Type B pancreatic cell (in vitro differentiated cells): Measurements from ENCODE around the gene DAPK2. TPM values are rescaled to one million over a fixed set of nuclear protein-coding genes. Genes with fewer than 3 reads are reported as not detected.

ENCODE experiments used
- DNase-seq: peaks from one replicate; pipeline ENCODE4 v3.0.0; 2021; ENCODE audit warnings: mixed read lengths; ENCODE audit not compliant: unreplicated experiment; ENCODE audit errors: extremely low spot score
- H3K27ac Mint-ChIP-seq: 2 replicates; pipeline ENCODE4 v1.8.0; 2021; ENCODE audit warnings: mild to moderate bottlenecking, mixed read lengths
- H3K27me3 Mint-ChIP-seq: 2 replicates; pipeline ENCODE4 v1.8.0; 2021; ENCODE audit warnings: mixed read lengths
- H3K36me3 Mint-ChIP-seq: 2 replicates; pipeline ENCODE4 v1.8.0; 2021; ENCODE audit warnings: mixed read lengths
- H3K4me1 Mint-ChIP-seq: one replicate; pipeline ENCODE4 v1.8.0; 2021; ENCODE audit warnings: mixed read lengths; ENCODE audit not compliant: unreplicated experiment
- H3K4me3 Mint-ChIP-seq: 2 replicates; pipeline ENCODE4 v1.8.0; 2021; ENCODE audit warnings: mild to moderate bottlenecking, mixed read lengths
- H3K9me3 Mint-ChIP-seq: 2 replicates; pipeline ENCODE4 v1.8.0; 2021; ENCODE audit warnings: mixed read lengths
- total RNA-seq: library from RNA; stranded (reverse); gene quantifications from 2 replicates; pipeline ENCODE4 v1.2.1, GENCODE V29; 2021; ENCODE audit warnings: low replicate concordance
- TF ChIP-seq, protein P1 (sequence below): fragments of 200-600 bp; sonication (generic); conservative IDR thresholded peaks from 2 replicates; pipeline ENCODE4 v1.5.0; 2021; ENCODE audit warnings: antibody characterized with exemption, mild to moderate bottlenecking

The DAPK2 gene
- total RNA-seq, 1 donor from 2014 or later, result 5.0 TPM

- Mint-ChIP-seq H3K36me3 (no peaks in the 10 kb centered on the region), H3K4me3 (no peak overlapping the region), H3K9me3 (no peaks in the 10 kb centered on the region), H3K4me1 (peaks cover 17% of the 10 kb centered on the region), H3K27me3 (no peaks in the 10 kb centered on the region), H3K27ac (no peak overlapping the region)
- no peak for DNase-seq
- TF ChIP-seq, protein P1, sequence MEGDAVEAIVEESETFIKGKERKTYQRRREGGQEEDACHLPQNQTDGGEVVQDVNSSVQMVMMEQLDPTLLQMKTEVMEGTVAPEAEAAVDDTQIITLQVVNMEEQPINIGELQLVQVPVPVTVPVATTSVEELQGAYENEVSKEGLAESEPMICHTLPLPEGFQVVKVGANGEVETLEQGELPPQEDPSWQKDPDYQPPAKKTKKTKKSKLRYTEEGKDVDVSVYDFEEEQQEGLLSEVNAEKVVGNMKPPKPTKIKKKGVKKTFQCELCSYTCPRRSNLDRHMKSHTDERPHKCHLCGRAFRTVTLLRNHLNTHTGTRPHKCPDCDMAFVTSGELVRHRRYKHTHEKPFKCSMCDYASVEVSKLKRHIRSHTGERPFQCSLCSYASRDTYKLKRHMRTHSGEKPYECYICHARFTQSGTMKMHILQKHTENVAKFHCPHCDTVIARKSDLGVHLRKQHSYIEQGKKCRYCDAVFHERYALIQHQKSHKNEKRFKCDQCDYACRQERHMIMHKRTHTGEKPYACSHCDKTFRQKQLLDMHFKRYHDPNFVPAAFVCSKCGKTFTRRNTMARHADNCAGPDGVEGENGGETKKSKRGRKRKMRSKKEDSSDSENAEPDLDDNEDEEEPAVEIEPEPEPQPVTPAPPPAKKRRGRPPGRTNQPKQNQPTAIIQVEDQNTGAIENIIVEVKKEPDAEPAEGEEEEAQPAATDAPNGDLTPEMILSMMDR, result no peak
These were observed 104.4 kb downstream of the DAPK2 start for GRCh38 chr15:63941698-63942465.

DNA sequence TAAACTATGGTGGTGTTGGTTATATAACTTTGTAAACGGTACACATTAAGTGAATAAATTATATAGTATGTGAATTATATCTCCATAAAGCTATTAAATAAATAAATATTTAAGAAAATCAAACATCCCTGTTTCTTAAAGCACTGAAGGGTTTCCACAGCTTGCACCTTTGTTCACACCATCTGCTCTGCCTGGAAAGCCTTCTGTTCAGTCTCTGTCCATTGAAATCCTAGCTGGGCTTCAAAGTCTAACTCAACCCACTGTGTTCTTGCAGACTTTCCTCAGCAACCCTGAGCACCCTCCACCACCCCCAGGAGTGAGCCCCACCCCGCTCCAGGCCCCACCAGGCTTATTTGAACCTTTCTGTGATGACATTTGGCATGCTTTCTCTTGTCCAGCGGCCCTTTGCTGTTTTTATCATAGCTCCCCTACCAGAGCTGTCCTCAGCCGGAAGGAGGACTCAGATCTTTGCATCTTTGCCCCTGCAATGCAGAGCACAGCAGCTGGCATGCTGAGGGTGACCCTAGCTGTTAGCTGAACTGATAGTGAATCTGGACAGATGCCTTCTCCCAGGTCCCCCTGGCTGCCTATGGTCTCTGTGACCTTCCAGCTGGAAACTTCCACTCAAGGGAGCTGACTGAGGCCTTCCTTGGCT is 105.2 kb downstream of the DAPK2 start:
- DNase-seq, result no peak
- H3K4me3 Mint-ChIP-seq, result no peak overlapping the region
- H3K36me3 Mint-ChIP-seq, result no peaks in the 10 kb centered on the region
- H3K9me3 Mint-ChIP-seq, result no peaks in the 10 kb centered on the region
- TF ChIP-seq, protein P1, result no peak
- H3K27ac Mint-ChIP-seq, result no peak overlapping the region
- H3K27me3 Mint-ChIP-seq, result no peaks in the 10 kb centered on the region
- peaks cover 17% of the 10 kb centered on the region for H3K4me1 Mint-ChIP-seq

DNA sequence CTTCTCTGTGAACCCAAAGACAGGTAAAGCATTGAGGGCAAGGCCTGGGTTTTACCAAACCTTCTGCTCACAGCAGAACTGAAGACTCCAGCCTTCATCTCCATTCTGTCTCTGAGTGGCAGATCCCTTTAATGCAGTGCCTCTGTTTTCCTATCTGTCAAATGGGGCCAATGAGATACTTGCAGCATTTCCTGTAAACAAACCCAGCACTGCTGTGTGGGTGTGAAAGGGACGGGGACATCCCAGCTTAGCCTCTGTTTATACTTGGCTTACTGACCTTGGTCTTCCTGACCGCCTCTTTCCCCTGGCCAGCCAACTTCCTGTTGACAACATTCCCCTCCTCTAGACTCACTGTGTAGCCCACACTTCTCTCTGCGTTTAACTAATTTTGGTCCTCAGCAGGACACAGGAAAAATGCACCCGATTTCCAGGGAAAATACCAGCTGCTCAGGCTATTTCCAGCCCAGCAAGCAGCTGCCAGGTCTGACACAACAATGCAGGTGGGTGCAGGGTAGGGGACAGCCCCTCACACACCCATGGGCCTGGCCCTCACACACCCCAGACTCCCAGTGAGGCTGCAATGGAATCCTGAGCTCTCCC is 106.7 kb downstream of the DAPK2 start:
- TF ChIP-seq, protein P1, result no peak

DNA sequence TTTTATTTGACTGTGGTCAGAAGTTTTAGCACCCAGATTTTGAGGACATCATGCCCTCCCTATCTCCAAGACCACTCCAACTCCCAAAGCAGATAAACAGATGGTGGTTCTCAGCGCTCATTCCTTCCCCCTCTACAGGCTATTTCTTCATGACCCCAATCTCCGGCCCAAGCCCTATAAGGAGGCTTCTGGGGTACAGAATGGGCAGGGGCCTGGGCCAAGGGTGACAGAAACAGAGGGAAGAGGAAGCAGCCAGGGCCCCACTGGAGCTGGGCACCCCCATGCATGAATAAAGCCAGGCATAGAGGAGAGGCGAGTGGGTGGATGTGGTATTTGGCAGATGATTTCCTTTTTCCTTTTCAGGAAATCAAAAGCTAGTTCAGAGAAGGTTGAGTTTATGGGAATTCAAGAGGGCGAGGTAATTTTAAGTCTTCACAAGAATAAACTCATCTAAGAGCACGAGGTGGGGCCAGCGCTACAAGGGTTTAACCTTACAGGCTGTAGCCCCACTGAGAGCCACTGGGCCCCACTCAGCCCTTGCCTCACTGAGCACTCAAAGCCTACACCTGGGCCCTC is 107.7 kb downstream of the DAPK2 start:
- no peak overlapping the region for H3K27ac Mint-ChIP-seq
- H3K4me3 Mint-ChIP-seq, result no peak overlapping the region
- TF ChIP-seq, protein P1, result no peak
- no peaks in the 10 kb centered on the region for H3K36me3 Mint-ChIP-seq
- no peaks in the 10 kb centered on the region for H3K9me3 Mint-ChIP-seq
- no peak for DNase-seq
- H3K4me1 Mint-ChIP-seq, result peaks cover 13% of the 10 kb centered on the region
- H3K27me3 Mint-ChIP-seq, result no peaks in the 10 kb centered on the region

More for the DNA sequence above, 106.7 kb downstream of the DAPK2 start:
- no peak overlapping the region for H3K27ac Mint-ChIP-seq
- peaks cover 13% of the 10 kb centered on the region for H3K4me1 Mint-ChIP-seq
- H3K9me3 Mint-ChIP-seq, result no peaks in the 10 kb centered on the region
- no peaks in the 10 kb centered on the region for H3K27me3 Mint-ChIP-seq
- no peak for DNase-seq
- H3K4me3 Mint-ChIP-seq, result no peak overlapping the region
- no peaks in the 10 kb centered on the region for H3K36me3 Mint-ChIP-seq

DNA sequence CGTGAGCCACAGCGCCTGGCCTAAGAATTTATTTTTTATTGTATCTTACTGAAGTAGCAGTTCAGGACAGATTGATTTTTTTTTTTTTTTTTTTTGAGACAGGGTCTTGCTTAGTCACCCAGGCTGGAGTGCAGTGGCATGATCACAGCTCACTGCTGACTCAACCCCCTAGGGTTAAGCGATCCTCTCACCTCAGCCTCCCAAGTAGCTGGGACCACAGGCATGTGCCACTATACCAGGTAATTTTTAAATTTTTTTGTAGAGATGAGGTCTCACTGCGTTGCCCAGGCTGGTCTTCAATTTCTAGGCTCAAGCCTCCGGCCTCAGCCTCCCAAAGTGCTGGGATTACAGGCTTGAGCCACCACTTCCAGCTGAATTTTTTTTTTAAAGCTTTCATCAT is 112.8 kb downstream of the DAPK2 start:
- Mint-ChIP-seq H3K9me3 (no peaks in the 10 kb centered on the region), H3K4me1 (no peaks in the 10 kb centered on the region), H3K27me3 (no peaks in the 10 kb centered on the region), H3K27ac (no peak overlapping the region), H3K36me3 (no peaks in the 10 kb centered on the region), H3K4me3 (no peak overlapping the region)
- TF ChIP-seq, protein P1, result no peak
- DNase-seq, result no peak
